GM23338 (cell line): Measurements from ENCODE around the gene SUSD4. TPM values are rescaled to one million over a fixed set of nuclear protein-coding genes. Genes with fewer than 3 reads are reported as not detected.

ENCODE experiments used
- ATAC-seq: fragments of 200-7000 bp; cut with Tn5 transposase; 3 replicates; pipeline ENCODE4 v1.9.1; 2020
- DNase-seq: peaks from one replicate; pipeline ENCODE4 v3.0.0-alpha.2; 2015; ENCODE audit warnings: low spot score
- H2AFZ ChIP-seq: fragments of 200-600 bp; sonication (generic); 2 replicates; pipeline ENCODE4 v1.8.0; 2016; ENCODE audit warnings: antibody characterized with exemption, mild to moderate bottlenecking, moderate library complexity
- H3F3A ChIP-seq: fragments of 200-600 bp; sonication (generic); replicated peaks from 2 replicates; pipeline ENCODE4 v1.8.0; 2017; ENCODE audit warnings: antibody characterized with exemption, mixed run types, low read depth
- H3K27ac ChIP-seq: fragments of 200-600 bp; sonication (generic); 2 replicates; pipeline ENCODE4 v1.6.1; 2016; ENCODE audit warnings: low read depth
- H3K27me3 ChIP-seq: fragments of 200-600 bp; sonication (generic); 2 replicates; pipeline ENCODE4 v1.8.0; 2016; ENCODE audit warnings: mild to moderate bottlenecking, mixed run types, moderate library complexity; ENCODE audit not compliant: insufficient read depth
- H3K36me3 ChIP-seq: fragments of 200-600 bp; sonication (generic); 2 replicates; pipeline ENCODE4 v1.8.0; 2016; ENCODE audit warnings: mild to moderate bottlenecking; ENCODE audit not compliant: insufficient read depth
- H3K4me1 ChIP-seq: fragments of 200-600 bp; sonication (generic); 2 replicates; pipeline ENCODE4 v1.8.0; 2016; ENCODE audit warnings: mild to moderate bottlenecking, moderate library complexity; ENCODE audit not compliant: insufficient read depth
- H3K4me2 ChIP-seq: fragments of 200-600 bp; sonication (generic); 2 replicates; pipeline ENCODE4 v1.7.1; 2017; ENCODE audit warnings: mixed run types
- H3K4me3 ChIP-seq: fragments of 200-600 bp; sonication (generic); 2 replicates; pipeline ENCODE4 v1.6.1; 2016; ENCODE audit warnings: mixed run types
- H3K79me2 ChIP-seq: fragments of 200-600 bp; sonication (generic); replicated peaks from 2 replicates; pipeline ENCODE4 v1.8.0; 2017; ENCODE audit warnings: mild to moderate bottlenecking; ENCODE audit not compliant: insufficient read depth
- H3K9me2 ChIP-seq: fragments of 200-600 bp; sonication (generic); 2 replicates; pipeline ENCODE4 v1.8.0; 2017; ENCODE audit not compliant: insufficient read depth
- H4K20me1 ChIP-seq: fragments of 200-600 bp; sonication (generic); replicated peaks from 2 replicates; pipeline ENCODE4 v1.8.0; 2017; ENCODE audit warnings: mild to moderate bottlenecking; ENCODE audit not compliant: insufficient read depth
- H3K27ac Mint-ChIP-seq: 2 replicates; pipeline ENCODE4 v1.8.0; 2020; ENCODE audit warnings: inconsistent platforms, mild to moderate bottlenecking, moderate library complexity, mixed read lengths
- H3K27me3 Mint-ChIP-seq: 3 replicates; pipeline ENCODE4 v1.8.0; 2022; ENCODE audit warnings: low read depth, mild to moderate bottlenecking, moderate library complexity, mixed read lengths, inconsistent platforms; ENCODE audit not compliant: insufficient read depth, poor library complexity
- H3K36me3 Mint-ChIP-seq: 3 replicates; pipeline ENCODE4 v1.8.0; 2021; ENCODE audit warnings: low read depth, mild to moderate bottlenecking, inconsistent platforms, moderate library complexity, mixed read lengths
- H3K4me1 Mint-ChIP-seq: 3 replicates; pipeline ENCODE4 v1.8.0; 2020; ENCODE audit warnings: mild to moderate bottlenecking, inconsistent platforms, mixed read lengths
- H3K4me3 Mint-ChIP-seq: 3 replicates; pipeline ENCODE4 v1.8.0; 2021; ENCODE audit warnings: moderate library complexity, mild to moderate bottlenecking, inconsistent platforms, mixed read lengths
- H3K9me3 Mint-ChIP-seq: 3 replicates; pipeline ENCODE4 v1.8.0; 2020; ENCODE audit warnings: moderate library complexity, mild to moderate bottlenecking, inconsistent platforms, mixed read lengths
- CREB1 ChIP-seq: fragments of 250-450 bp; sonication (Bioruptor Pico); IDR thresholded peaks from 2 replicates; pipeline ENCODE4 v1.5.0; 2020; ENCODE audit warnings: low read depth, mild to moderate bottlenecking, moderate library complexity
- EZH2phosphoT487 ChIP-seq: fragments of 200-600 bp; sonication (generic); IDR thresholded peaks from one replicate; pipeline ENCODE4 v1.8.1; 2018; ENCODE audit warnings: antibody characterized with exemption; ENCODE audit not compliant: unreplicated experiment
- JUNB ChIP-seq: IDR thresholded peaks from one replicate; pipeline ENCODE4 v1.6.1; 2016; ENCODE audit warnings: antibody characterized with exemption; ENCODE audit not compliant: unreplicated experiment
- STAT1 ChIP-seq: IDR thresholded peaks from one replicate; pipeline ENCODE4 v1.6.1; 2016; ENCODE audit warnings: antibody characterized with exemption; ENCODE audit not compliant: unreplicated experiment
- ZNF114 ChIP-seq: fragments of 250-450 bp; sonication (Bioruptor Pico); IDR thresholded peaks from 2 replicates; pipeline ENCODE4 v1.5.0; 2020; ENCODE audit warnings: mild to moderate bottlenecking, moderate library complexity
- long read RNA-seq: library from polyadenylated mRNA; unstranded; transcript quantifications from one replicate; pipeline ENCODE4 v2.0.0, GENCODE V29; 2020; ENCODE audit not compliant: unreplicated experiment
- polyA plus RNA-seq: library from polyadenylated mRNA; unstranded; fragments of >200 nt; fragmentation: Nextera tagmentation; extraction: Ambion mirVana; gene quantifications from 2 replicates; pipeline ENCODE4 v1.2.1, GENCODE V29; 2016
- total RNA-seq: library from RNA; depleted of rRNA; stranded (reverse); fragments of >200 nt; shearing (Covaris generic); gene quantifications from 2 replicates; pipeline ENCODE4 v1.2.3, GENCODE V29; 2014; rRNA removed
- TF ChIP-seq, protein P1 (sequence below), 2 experiments: fragments of 200-600 bp in 1 of 2; sonication (generic) in 1 of 2; conservative IDR thresholded peaks; 2 replicates each; pipeline versions ENCODE4 v1.5.1 to v1.6.1; 2016 to 2017; ENCODE audit warnings: antibody characterized with exemption in 2 of 2, low read depth in 2 of 2, mild to moderate bottlenecking in 2 of 2, moderate library complexity in 1 of 2
- TF ChIP-seq, protein P2 (sequence below): IDR thresholded peaks from 2 replicates; pipeline ENCODE4 v1.6.1; 2016; ENCODE audit warnings: antibody characterized with exemption

SUSD4 gene, protein sequence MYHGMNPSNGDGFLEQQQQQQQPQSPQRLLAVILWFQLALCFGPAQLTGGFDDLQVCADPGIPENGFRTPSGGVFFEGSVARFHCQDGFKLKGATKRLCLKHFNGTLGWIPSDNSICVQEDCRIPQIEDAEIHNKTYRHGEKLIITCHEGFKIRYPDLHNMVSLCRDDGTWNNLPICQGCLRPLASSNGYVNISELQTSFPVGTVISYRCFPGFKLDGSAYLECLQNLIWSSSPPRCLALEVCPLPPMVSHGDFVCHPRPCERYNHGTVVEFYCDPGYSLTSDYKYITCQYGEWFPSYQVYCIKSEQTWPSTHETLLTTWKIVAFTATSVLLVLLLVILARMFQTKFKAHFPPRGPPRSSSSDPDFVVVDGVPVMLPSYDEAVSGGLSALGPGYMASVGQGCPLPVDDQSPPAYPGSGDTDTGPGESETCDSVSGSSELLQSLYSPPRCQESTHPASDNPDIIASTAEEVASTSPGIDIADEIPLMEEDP
- total RNA-seq (2.1 and 3.6 TPM in 2 replicates), polyA plus RNA-seq (2.3 and 2.7 TPM in 2 replicates)
- long read RNA-seq, partial matches to known transcripts: 0 of 2 reads
- long read RNA-seq, other reads (novel, unspliced or antisense): 2 of 2 reads

DNA sequence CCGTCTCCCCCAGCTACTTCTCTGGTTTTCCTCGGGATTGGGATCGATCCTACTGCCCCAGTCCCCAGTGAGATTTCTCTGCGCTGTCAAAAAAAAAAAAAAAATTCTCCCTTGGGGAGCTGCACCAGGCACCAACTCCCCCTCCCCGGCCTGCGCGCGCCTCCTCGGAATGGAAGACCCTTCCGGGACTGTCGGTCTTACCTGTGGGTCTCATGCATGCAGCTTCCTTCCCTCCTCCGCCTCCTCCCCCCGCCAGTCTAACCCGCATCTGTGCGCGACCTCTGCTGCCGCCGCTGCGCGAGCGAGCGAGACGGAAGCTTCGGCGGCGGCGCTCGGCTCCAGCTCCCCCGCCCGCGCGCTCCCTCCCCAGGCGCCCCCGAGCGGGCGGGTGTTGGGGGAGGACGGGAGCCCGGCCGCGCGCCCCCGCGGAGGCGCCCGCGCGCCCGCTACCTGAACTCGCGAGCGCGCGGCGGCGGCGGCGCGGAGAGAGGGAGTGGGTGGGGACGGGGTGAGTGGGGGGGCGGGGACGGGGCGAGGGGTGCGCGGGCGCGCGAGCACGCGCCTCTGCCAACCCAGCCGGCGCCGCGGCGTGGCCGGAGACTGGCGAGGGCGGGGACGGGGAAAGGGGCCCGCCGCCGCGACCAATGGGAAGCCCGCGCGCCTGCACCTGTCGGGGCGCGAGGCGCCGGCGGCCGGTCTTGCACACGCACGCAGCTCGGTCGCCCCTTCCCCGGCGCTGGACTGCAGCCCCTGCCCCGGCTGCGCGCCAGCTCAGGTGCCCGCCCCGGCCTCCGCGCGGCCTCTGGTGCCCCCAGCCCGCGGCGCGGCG, at the start of gene SUSD4:
SUSD4 (minus strand) TSS at position 321 of the 829 bp plus-strand sequence. CDS start 751 bp downstream, outside the sequence.
- Mint-ChIP-seq H3K4me1 (peaks cover 13% of the 10 kb centered on the region), H3K9me3 (no peaks in the 10 kb centered on the region), H3K27ac (no peak within 1 kb of the TSS; the same call in 1 of the 2 replicates), H3K27me3 (peaks cover 29% of the 10 kb centered on the region), H3K4me3 (peak within 1 kb of the TSS; percentile 92), H3K36me3 (no peaks in the 10 kb centered on the region)
- no peaks in the 10 kb centered on the region for H3K79me2 ChIP-seq
- H3K36me3 ChIP-seq: no peaks in the 10 kb centered on the region
- peak within 1 kb of the TSS; percentile 85 for H3K4me3 ChIP-seq
- peak; percentile 87 for DNase-seq
- TF ChIP-seq, protein P1, sequence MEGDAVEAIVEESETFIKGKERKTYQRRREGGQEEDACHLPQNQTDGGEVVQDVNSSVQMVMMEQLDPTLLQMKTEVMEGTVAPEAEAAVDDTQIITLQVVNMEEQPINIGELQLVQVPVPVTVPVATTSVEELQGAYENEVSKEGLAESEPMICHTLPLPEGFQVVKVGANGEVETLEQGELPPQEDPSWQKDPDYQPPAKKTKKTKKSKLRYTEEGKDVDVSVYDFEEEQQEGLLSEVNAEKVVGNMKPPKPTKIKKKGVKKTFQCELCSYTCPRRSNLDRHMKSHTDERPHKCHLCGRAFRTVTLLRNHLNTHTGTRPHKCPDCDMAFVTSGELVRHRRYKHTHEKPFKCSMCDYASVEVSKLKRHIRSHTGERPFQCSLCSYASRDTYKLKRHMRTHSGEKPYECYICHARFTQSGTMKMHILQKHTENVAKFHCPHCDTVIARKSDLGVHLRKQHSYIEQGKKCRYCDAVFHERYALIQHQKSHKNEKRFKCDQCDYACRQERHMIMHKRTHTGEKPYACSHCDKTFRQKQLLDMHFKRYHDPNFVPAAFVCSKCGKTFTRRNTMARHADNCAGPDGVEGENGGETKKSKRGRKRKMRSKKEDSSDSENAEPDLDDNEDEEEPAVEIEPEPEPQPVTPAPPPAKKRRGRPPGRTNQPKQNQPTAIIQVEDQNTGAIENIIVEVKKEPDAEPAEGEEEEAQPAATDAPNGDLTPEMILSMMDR (conservative IDR thresholded peaks at IDR 0.05; ENCODE audit: low read depth in 2 of 2): 0 out of 4 replicates have a peak, but pooled peaks of 1 of the 2 experiments have one; percentile 7
- no peak for TF ChIP-seq EZH2phosphoT487
- no peaks in the 10 kb centered on the region for H3K9me2 ChIP-seq
- peak within 1 kb of the TSS; percentile 95 for H3K4me2 ChIP-seq
- H3K27ac ChIP-seq: no peak within 1 kb of the TSS
- H4K20me1 ChIP-seq: peaks cover 4% of the 10 kb centered on the region
- peak; percentile 62 for ATAC-seq
- peaks cover 44% of the 10 kb centered on the region for H3K27me3 ChIP-seq
- peak within 1 kb of the TSS; percentile 99 for H2AFZ ChIP-seq
- peaks cover 7% of the 10 kb centered on the region; the same call in 1 of the 2 replicates for H3K4me1 ChIP-seq
- H3F3A ChIP-seq: peaks cover 7% of the 10 kb centered on the region; the same call in 1 of the 2 replicates

DNA sequence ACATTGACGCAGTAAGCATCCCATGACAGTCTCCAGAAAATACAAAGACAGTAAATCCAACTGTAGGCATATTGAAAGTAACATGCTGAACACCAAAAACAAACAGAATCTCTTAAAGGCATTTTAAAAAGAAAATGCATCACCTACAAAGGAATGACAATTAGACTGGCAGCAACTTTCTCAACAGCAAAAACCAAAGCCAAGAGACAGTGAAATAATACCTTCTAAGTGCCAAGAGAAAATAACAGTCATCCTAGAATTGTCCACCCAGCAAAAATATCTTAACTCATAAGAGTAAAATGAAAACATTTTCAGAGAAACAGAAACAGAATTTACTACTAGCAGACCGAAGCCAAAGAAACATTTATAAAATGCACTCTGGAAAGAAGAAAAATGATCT, 49.2 kb upstream of the SUSD4 start:
- no peaks in the 10 kb centered on the region for H3K9me2 ChIP-seq
- H3K4me2 ChIP-seq: no peak overlapping the region
- peaks cover 2% of the 10 kb centered on the region; the same call in 1 of the 2 replicates for H3K4me1 ChIP-seq
- H2AFZ ChIP-seq: no peak overlapping the region
- H3K27me3 Mint-ChIP-seq: no peaks in the 10 kb centered on the region
- no peak overlapping the region for H3K27ac ChIP-seq
- DNase-seq (no peak), ATAC-seq (no peak)
- H3K4me1 Mint-ChIP-seq: 0 out of 3 replicates have a peak, but pooled peaks cover under 1% of the 10 kb centered on the region
- H3K4me3 ChIP-seq: no peak overlapping the region
- TF ChIP-seq, protein P2, sequence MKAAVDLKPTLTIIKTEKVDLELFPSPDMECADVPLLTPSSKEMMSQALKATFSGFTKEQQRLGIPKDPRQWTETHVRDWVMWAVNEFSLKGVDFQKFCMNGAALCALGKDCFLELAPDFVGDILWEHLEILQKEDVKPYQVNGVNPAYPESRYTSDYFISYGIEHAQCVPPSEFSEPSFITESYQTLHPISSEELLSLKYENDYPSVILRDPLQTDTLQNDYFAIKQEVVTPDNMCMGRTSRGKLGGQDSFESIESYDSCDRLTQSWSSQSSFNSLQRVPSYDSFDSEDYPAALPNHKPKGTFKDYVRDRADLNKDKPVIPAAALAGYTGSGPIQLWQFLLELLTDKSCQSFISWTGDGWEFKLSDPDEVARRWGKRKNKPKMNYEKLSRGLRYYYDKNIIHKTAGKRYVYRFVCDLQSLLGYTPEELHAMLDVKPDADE: no peak
- TF ChIP-seq EZH2phosphoT487: no peak
- TF ChIP-seq CREB1 (CRISPR knock-in tag): no peak
- TF ChIP-seq JUNB: no peak
- TF ChIP-seq, protein P1 (conservative IDR thresholded peaks at IDR 0.05; ENCODE audit: low read depth in 2 of 2): no peak
- no peak for TF ChIP-seq STAT1
- TF ChIP-seq ZNF114: no peak
- no peaks in the 10 kb centered on the region for H3K36me3 Mint-ChIP-seq
- H3K9me3 Mint-ChIP-seq: no peaks in the 10 kb centered on the region; the same call in 2 of the 3 replicates
- no peaks in the 10 kb centered on the region for H3K27me3 ChIP-seq
- no peak overlapping the region for H3K4me3 Mint-ChIP-seq
- H3K79me2 ChIP-seq: no peaks in the 10 kb centered on the region
- no peaks in the 10 kb centered on the region for H3K36me3 ChIP-seq
- no peaks in the 10 kb centered on the region for H4K20me1 ChIP-seq
- no peak overlapping the region for H3K27ac Mint-ChIP-seq
- H3F3A ChIP-seq: no peaks in the 10 kb centered on the region
